Measurements from ENCODE around the gene PKD2.

The PKD2 gene

GRCh38 chr4:88040707-88041106 is 33.3 kb downstream of the PKD2 start:
- H3K4me3 ChIP-seq (ENCODE audit: low read depth, low read length), result no peak overlapping the region
- no peak for DNase-seq (ENCODE audit: low read depth)
- no peak for TF ChIP-seq CTCF (IDR thresholded peaks at IDR 0.05; ENCODE audit: insufficient read depth, low read depth, low read length, missing control alignments)

- H3K4me3 ChIP-seq (ENCODE audit: low read depth, low read length), result no peak overlapping the region
- no peak for TF ChIP-seq CTCF (IDR thresholded peaks at IDR 0.05; ENCODE audit: insufficient read depth, low read depth, low read length, missing control alignments)
- no peak for DNase-seq (ENCODE audit: low read depth)
These were observed 34.2 kb downstream of the PKD2 start for GRCh38 chr4:88041626-88042025.

- no peak for TF ChIP-seq CTCF (IDR thresholded peaks at IDR 0.05; ENCODE audit: insufficient read depth, low read depth, low read length, missing control alignments)
- H3K4me3 ChIP-seq (ENCODE audit: low read depth, low read length), result no peak overlapping the region
- DNase-seq (ENCODE audit: low read depth), result no peak
These were observed 35.6 kb downstream of the PKD2 start for GRCh38 chr4:88043001-88043400.

GRCh38 chr4:88043586-88044340 is 36.3 kb downstream of the PKD2 start:
- no peak for DNase-seq (ENCODE audit: low read depth)
- no peak overlapping the region for H3K4me3 ChIP-seq (ENCODE audit: low read depth, low read length)
- TF ChIP-seq CTCF (IDR thresholded peaks at IDR 0.05; ENCODE audit: insufficient read depth, low read depth, low read length, missing control alignments), result no peak

GRCh38 chr4:88045021-88045420 is 37.6 kb downstream of the PKD2 start:
- TF ChIP-seq CTCF (IDR thresholded peaks at IDR 0.05; ENCODE audit: insufficient read depth, low read depth, low read length, missing control alignments), result no peak
- no peak for DNase-seq (ENCODE audit: low read depth)
- no peak overlapping the region for H3K4me3 ChIP-seq (ENCODE audit: low read depth, low read length)

GRCh38 chr4:88054229-88054628 is 46.8 kb downstream of the PKD2 start:
- no peak for DNase-seq (ENCODE audit: low read depth)
- H3K4me3 ChIP-seq (ENCODE audit: low read depth, low read length), result no peak overlapping the region
- TF ChIP-seq CTCF (IDR thresholded peaks at IDR 0.05; ENCODE audit: insufficient read depth, low read depth, low read length, missing control alignments), result no peak

- peak; percentile 14 for TF ChIP-seq CTCF (IDR thresholded peaks at IDR 0.05; ENCODE audit: insufficient read depth, low read depth, low read length, missing control alignments)
- DNase-seq (ENCODE audit: low read depth), result peak; percentile 29
- H3K4me3 ChIP-seq (ENCODE audit: low read depth, low read length), result no peak overlapping the region
These were observed 47.5 kb downstream of the PKD2 start for GRCh38 chr4:88054901-88055300.

All from GM12865 (cell line).